Measurements from ENCODE around the gene PRPF19. TPM values are rescaled to one million over a fixed set of nuclear protein-coding genes. Genes with fewer than 3 reads are reported as not detected.

PRPF19 gene
- total and polyA plus RNA-seq, 9 of the 15 experiments (the other 6 are each of a cell fraction or from before 2014, with no cell fraction given) = 9.4 to 212 (median 73.2) TPM

- H3K4me1 ChIP-seq (replicated peaks in 1 of 2; ENCODE audit: control insufficient read depth in 2 of 2, insufficient read depth in 2 of 2, low read length in 2 of 2) = peaks cover 0 to 24% of the 10 kb centered on the region in 2 experiments; a peak in 1 of 5 replicates
- no peak overlapping the region for H3K4me3 ChIP-seq
- no peak overlapping the region for H2AFZ ChIP-seq (ENCODE audit: low read depth, low read length)
- no peaks in the 10 kb centered on the region for H3K9me3 ChIP-seq (replicated peaks; ENCODE audit: control insufficient read depth, insufficient read depth, low read depth, low read length)
- BruUV-seq (replicated peaks) = no TSS peak
- H3K79me2 ChIP-seq (ENCODE audit: control insufficient read depth, insufficient read depth, low read length) = no peaks in the 10 kb centered on the region
- 4% methylated on average over 13 of the region's 18 CpGs for WGBS (ENCODE audit: insufficient coverage, low coverage, missing lambda C conversion rate)
- ChIA-PET CTCF (ENCODE audit: low intra/inter-chr PET ratio) (no interaction called here), POLR2A (no interaction called here)
- intact Hi-C loops (cut with micrococcal nuclease) = no loop called here
- H3K27me3 ChIP-seq (ENCODE audit: control insufficient read depth in 2 of 2, insufficient read depth in 2 of 2, low read length in 2 of 2) = peaks cover 66 to 86% of the 10 kb centered on the region in 2 experiments
- no peak overlapping the region for H3K9ac ChIP-seq (ENCODE audit: insufficient read depth in 1 of 2, low read depth in 2 of 2, low read length in 2 of 2)
- DNase-seq (ENCODE audit: extremely low read depth in 1 of 4, low spot score in 3 of 4) = no peak
- no peaks in the 10 kb centered on the region for H3K9me1 ChIP-seq (ENCODE audit: control insufficient read depth, insufficient read depth, low read length)
- no peak for FAIRE-seq
- in situ Hi-C loops (cut with MboI) = no loop called here
- ATAC-seq = no peak
- peaks cover 16% of the 10 kb centered on the region for H4K20me1 ChIP-seq (replicated peaks; ENCODE audit: control insufficient read depth, insufficient read depth, low read length)
- H3K36me3 ChIP-seq (ENCODE audit: control insufficient read depth, insufficient read depth, low read length) = no peaks in the 10 kb centered on the region
- H3K27ac ChIP-seq (ENCODE audit: extremely low read depth, low read depth, low read length) = no peak overlapping the region
- H3K4me2 ChIP-seq (ENCODE audit: insufficient read depth, low read length) = no peak overlapping the region
- no peak for TF ChIP-seq MYC (IDR thresholded peaks at IDR 0.05; ENCODE audit: low read depth, low read length)
- no peak for TF ChIP-seq MYC (CRISPR knock-in tag; IDR thresholded peaks at IDR 0.05; ENCODE audit: borderline replicate concordance, low read depth)
- TF ChIP-seq ZNF407 (IDR thresholded peaks at IDR 0.05; ENCODE audit: low read depth) = no peak
- no peak for TF ChIP-seq ZZZ3 (IDR thresholded peaks at IDR 0.05)
- no peak for TF ChIP-seq ARNT (IDR thresholded peaks at IDR 0.05)
- no peak for TF ChIP-seq TAF1 (IDR thresholded peaks at IDR 0.05; ENCODE audit: control insufficient read depth, extremely low read depth, insufficient read depth, low read length, severe bottlenecking)
- TF ChIP-seq PREB (CRISPR knock-in tag; IDR thresholded peaks at IDR 0.05) = no peak
- TF ChIP-seq NONO (IDR thresholded peaks at IDR 0.05; ENCODE audit: low read depth in 2 of 2, low read length in 1 of 2) = no peak
- TF ChIP-seq PURB (CRISPR knock-in tag; IDR thresholded peaks at IDR 0.05; ENCODE audit: low read depth) = no peak
- no peak for TF ChIP-seq ZNF274 (IDR thresholded peaks at IDR 0.05; ENCODE audit: borderline replicate concordance, low read depth, low read length)
- TF ChIP-seq ZSCAN32 (CRISPR knock-in tag; IDR thresholded peaks at IDR 0.05) = no peak
- TF ChIP-seq GTF2E2 (tag; IDR thresholded peaks at IDR 0.05) = no peak
- no peak for TF ChIP-seq BMI1 (IDR thresholded peaks at IDR 0.05; ENCODE audit: low read length)
Measured at GRCh38 chr11:60936467-60937143, 30.2 kb upstream of the PRPF19 start.
